Measurements from ENCODE around the gene DGKA.

DNA sequence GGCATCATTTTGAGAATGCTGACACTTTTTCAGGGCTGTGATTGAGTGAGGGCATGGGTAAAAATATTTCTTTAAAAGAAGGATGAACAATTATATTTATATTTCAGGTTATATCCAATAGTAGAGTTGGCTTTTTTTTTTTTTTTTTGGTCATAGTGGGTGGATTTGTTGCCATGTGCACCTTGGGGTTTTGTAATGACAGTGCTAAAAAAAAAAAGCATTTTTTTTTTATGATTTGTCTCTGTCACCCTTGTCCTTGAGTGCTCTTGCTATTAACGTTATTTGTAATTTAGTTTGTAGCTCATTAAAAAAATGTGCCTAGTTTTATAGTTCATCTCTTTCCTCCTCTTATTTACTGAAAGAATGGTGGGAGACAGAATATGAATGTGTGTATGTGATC is 41.5 kb downstream of the DGKA start:
- TF ChIP-seq, protein P1, sequence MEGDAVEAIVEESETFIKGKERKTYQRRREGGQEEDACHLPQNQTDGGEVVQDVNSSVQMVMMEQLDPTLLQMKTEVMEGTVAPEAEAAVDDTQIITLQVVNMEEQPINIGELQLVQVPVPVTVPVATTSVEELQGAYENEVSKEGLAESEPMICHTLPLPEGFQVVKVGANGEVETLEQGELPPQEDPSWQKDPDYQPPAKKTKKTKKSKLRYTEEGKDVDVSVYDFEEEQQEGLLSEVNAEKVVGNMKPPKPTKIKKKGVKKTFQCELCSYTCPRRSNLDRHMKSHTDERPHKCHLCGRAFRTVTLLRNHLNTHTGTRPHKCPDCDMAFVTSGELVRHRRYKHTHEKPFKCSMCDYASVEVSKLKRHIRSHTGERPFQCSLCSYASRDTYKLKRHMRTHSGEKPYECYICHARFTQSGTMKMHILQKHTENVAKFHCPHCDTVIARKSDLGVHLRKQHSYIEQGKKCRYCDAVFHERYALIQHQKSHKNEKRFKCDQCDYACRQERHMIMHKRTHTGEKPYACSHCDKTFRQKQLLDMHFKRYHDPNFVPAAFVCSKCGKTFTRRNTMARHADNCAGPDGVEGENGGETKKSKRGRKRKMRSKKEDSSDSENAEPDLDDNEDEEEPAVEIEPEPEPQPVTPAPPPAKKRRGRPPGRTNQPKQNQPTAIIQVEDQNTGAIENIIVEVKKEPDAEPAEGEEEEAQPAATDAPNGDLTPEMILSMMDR (IDR thresholded peaks at IDR 0.05; ENCODE audit: insufficient read depth, low read depth, low read length) = no peak
- TF ChIP-seq EZH2 (IDR thresholded peaks at IDR 0.05; ENCODE audit: insufficient read depth, low read length) = no peak
